Measurements from ENCODE around the gene ENDOV.

Gene ENDOV

DNA sequence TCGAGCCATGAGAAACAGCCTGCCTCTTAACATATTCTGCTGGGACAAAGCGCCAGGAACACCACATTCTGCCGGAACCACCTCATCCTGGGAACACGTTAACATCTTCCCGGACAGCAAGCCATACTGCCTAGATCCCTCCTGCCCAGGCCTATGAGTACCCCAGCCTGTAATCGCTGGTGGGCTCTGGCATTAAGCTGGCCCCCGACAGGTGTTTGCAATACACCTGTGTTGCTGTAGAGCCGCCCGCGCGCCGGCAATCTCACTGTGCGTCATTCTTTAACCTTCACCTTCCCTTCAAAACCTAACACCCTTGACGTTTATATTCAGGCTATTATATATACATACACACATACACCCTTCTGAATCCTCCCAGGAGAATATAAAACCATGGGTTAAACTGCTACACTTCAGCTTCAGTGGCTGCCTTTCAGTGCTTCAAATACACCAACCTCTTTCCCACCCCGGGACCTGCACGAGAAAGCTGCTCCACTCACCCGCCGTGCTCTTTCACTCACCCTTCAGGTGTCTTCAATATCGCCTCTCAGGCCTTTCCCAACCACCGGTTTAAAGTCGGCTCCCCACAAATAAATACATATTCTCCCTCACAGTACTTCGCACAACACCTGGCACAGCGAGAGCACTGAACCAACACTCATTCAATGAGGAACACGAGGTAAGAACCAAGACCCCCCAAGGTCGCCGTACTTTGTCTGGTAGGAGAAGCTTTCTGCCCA lies 1.0 kb upstream of the ENDOV start:
- ATAC-seq (replicated peaks), result no peak
- Mint-ChIP-seq H3K4me1 (ENCODE audit: low read depth in 2 of 2) (peaks cover 19 to 32% of the 10 kb centered on the region in 2 donors), H3K4me3 (peak overlapping the region; percentile 85 to 90), H3K36me3 (ENCODE audit: insufficient read depth) (peaks cover 23% of the 10 kb centered on the region), H3K27ac (peak overlapping the region; percentile 94), H3K27me3 (peaks cover 19 to 20% of the 10 kb centered on the region in 2 donors), H3K9me3 (no peaks in the 10 kb centered on the region)
- no peak for DNase-seq

DNA sequence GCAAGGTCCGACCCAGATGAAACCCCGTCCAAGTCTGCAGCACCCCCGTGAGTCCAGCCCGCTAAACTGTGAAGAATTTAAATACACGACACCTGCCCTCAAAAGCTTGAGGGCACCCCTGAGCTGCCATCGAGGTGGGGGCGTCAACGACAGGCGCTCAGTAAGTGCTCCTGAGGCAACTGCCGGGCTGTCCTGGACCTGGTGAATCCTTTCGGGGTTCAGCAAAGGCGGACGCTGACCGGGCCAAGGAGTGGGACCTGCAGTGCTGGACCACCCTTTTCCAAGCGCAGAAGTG lies 512 bp upstream of the ENDOV start:
- peaks cover 24% of the 10 kb centered on the region for H3K36me3 Mint-ChIP-seq (ENCODE audit: insufficient read depth)
- ATAC-seq (replicated peaks) (peak; percentile 18), DNase-seq (no peak)
- no peaks in the 10 kb centered on the region for H3K9me3 Mint-ChIP-seq
- peaks cover 19 to 32% of the 10 kb centered on the region in 2 donors for H3K4me1 Mint-ChIP-seq (ENCODE audit: low read depth in 2 of 2)
- H3K27me3 Mint-ChIP-seq, result peaks cover 16 to 19% of the 10 kb centered on the region in 2 donors
- H3K27ac Mint-ChIP-seq, result peak overlapping the region; percentile 94
- peak overlapping the region; percentile 85 to 90 for H3K4me3 Mint-ChIP-seq

DNA sequence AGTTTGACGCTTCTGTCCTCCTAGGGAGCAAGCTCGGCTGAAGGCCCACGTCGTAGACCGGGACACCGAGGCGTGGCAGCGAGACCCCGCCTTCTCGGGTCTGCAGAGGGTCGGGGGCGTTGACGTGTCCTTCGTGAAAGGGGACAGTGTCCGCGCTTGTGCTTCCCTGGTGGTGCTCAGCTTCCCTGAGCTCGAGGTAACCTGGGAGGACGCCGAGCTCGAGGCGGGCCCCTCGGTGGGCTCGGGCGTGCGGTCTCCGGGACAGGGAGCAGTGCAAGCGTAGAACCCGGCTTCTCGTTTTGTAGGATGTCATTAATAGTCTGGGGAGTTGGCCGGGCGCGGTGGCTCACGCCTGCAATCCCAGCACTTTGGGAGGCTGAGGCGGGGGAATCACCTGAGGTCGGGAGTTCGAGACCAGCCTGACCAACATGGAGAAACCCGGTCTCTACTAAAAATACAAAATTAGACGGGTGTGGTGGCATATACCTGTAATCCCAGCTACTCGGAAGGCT lies 715 bp downstream of the ENDOV start:
- Mint-ChIP-seq H3K4me3 (peak overlapping the region; percentile 85 to 90), H3K36me3 (ENCODE audit: insufficient read depth) (peaks cover 32% of the 10 kb centered on the region), H3K9me3 (no peaks in the 10 kb centered on the region), H3K27ac (peak overlapping the region; percentile 94), H3K4me1 (ENCODE audit: low read depth in 2 of 2) (peaks cover 19 to 36% of the 10 kb centered on the region in 2 donors), H3K27me3 (peaks cover 16 to 19% of the 10 kb centered on the region in 2 donors)
- ATAC-seq (replicated peaks) (no peak), DNase-seq (no peak)

DNA sequence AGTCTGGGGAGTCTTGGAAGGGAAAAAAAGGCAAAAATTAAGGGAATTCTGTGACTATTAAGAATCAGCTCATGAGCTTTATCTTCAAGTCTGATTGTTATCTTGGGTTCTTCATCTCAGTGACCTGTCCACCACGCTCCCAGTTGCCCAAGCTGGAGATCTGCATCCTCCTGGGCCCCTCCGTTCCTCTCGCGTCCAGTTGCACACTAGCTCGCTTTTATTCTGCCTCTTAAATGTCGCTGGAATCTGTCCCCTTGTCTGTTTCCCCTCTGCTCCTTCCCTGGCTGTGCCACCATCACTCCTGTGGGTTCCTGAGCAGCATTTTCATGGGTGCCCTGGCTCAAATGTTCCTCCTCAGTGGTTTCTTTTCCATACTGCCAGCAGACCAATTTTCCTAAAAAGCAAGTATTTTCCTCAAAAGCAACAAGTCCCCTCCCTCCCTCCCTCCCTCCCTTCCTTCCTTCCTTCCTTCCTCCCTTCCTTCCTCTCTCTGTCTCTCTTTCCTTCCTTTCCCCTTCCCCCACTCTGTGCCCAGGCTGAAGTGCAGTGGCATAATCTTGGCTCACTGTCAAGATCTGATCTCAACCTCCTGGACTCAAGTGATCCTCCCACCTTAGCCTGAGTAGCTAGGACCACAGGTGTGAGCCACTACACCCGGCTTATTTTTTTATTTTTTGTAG lies 1.4 kb downstream of the ENDOV start:
- no peak for DNase-seq
- Mint-ChIP-seq H3K36me3 (ENCODE audit: insufficient read depth) (peaks cover 32% of the 10 kb centered on the region), H3K9me3 (no peaks in the 10 kb centered on the region), H3K27ac (peak overlapping the region; percentile 94), H3K4me3 (peak overlapping the region; percentile 85 to 90), H3K4me1 (ENCODE audit: low read depth in 2 of 2) (peaks cover 19 to 36% of the 10 kb centered on the region in 2 donors), H3K27me3 (peaks cover 16 to 19% of the 10 kb centered on the region in 2 donors)
- no peak for ATAC-seq (replicated peaks)

DNA sequence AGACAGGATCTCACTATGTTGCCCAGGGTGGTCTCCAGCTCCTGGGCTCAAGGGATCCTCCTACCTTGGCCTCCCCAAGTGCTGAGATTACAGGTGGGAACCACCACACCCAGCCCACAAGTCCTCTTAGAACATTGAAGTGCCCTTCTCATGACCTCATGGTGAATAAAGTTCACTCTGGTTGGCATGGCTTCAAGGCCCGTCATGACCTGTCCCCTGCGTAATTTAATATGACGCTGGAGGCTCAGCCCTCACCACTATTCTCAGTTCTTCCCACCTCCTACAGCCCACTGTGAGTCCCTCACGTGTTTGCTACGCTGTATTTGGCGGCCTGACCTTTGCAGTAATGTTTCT lies 1.9 kb downstream of the ENDOV start:
- H3K27me3 Mint-ChIP-seq, result peaks cover 16 to 19% of the 10 kb centered on the region in 2 donors
- ATAC-seq (replicated peaks) (no peak), DNase-seq (no peak)
- H3K27ac Mint-ChIP-seq, result peak overlapping the region; percentile 94
- H3K4me3 Mint-ChIP-seq, result peak overlapping the region; percentile 85 to 90
- peaks cover 32% of the 10 kb centered on the region for H3K36me3 Mint-ChIP-seq (ENCODE audit: insufficient read depth)
- peaks cover 19 to 36% of the 10 kb centered on the region in 2 donors for H3K4me1 Mint-ChIP-seq (ENCODE audit: low read depth in 2 of 2)
- H3K9me3 Mint-ChIP-seq, result no peaks in the 10 kb centered on the region

DNA sequence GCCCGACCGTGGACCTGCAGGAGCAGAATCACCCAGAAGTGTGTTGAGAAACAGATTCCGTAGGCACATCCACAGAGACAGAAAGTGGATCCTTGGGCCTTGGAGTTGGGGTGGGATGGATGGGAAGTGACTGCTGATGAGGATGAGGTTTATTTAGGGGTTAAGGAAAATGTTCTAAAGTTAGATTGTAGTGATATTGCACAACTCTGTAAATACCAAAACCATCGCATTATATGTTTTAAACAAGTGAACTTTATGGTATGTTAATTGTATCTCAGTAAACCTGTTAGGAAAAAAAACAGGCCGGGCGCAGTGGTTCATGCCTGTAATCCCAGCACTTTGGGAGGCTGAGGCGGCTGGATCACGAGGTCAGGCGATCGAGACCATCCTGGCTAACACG lies 3.6 kb downstream of the ENDOV start:
- Mint-ChIP-seq H3K27me3 (peaks cover 9 to 11% of the 10 kb centered on the region in 2 donors), H3K9me3 (no peaks in the 10 kb centered on the region), H3K27ac (no peak overlapping the region), H3K4me1 (ENCODE audit: low read depth in 2 of 2) (peaks cover 22 to 36% of the 10 kb centered on the region in 2 donors), H3K4me3 (no peak overlapping the region), H3K36me3 (ENCODE audit: insufficient read depth) (peaks cover 34% of the 10 kb centered on the region)
- no peak for DNase-seq
- ATAC-seq (replicated peaks), result no peak

DNA sequence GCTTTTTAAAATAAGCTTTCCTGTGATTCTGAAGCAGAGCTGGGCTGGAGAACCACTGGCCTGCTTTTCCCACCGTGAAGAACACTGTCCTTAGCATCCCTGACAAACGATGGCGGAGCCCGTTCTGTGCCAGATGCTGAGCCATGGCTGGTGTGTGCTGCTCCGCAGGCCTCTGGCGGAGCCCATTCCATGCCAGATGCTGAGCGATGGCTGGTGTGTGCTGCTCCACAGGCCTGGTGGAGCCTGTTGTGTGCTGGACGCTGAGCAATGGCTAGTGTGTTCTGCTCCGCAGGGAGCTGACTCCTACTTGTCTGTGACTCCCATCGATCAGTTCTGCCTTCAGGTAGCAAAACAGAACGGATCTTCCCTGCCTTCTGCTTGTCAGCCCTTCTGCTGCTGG lies 4.3 kb downstream of the ENDOV start:
- H3K27me3 Mint-ChIP-seq, result peaks cover 2 to 4% of the 10 kb centered on the region in 2 donors
- no peak overlapping the region for H3K27ac Mint-ChIP-seq
- no peak overlapping the region for H3K4me3 Mint-ChIP-seq
- peaks cover 34% of the 10 kb centered on the region for H3K36me3 Mint-ChIP-seq (ENCODE audit: insufficient read depth)
- ATAC-seq (replicated peaks), result no peak
- no peak for DNase-seq
- H3K4me1 Mint-ChIP-seq (ENCODE audit: low read depth in 2 of 2), result peaks cover 23 to 37% of the 10 kb centered on the region in 2 donors
- no peaks in the 10 kb centered on the region for H3K9me3 Mint-ChIP-seq

DNA sequence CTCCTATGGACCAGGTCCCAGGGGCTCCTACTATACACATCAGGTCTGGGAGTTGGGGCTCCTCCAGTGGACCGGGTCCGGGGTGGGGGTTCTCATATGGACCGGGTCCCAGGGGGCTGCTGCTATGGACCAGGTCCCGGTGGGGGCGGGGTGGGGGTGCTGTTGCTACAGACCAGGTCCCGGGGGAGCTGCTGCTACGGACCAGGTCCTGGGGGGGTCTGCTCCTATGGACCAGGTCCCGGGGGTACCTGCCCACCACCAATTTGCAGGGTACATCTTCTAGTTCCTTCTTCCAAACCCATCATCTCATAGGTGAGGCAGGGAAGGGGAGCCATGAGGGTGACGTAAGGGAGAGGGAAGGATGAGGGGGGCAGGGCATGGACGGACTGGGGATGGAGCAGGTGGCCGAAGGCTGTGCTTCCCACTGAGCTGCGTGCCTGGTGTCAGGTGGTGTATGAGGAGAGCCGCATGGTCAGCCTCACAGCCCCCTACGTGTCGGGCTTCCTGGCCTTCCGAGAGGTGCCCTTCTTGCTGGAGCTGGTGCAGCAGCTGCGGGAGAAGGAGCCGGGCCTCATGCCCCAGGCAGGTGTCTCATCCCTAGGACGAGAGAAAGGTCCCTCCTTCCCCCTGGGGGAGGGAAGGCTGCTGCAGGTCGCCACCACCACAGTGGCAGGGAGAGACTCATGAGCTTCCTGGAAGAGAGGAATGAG lies 6.6 kb downstream of the ENDOV start:
- Mint-ChIP-seq H3K4me3 (no peak overlapping the region), H3K4me1 (ENCODE audit: low read depth in 2 of 2) (peaks cover 11 to 27% of the 10 kb centered on the region in 2 donors), H3K36me3 (ENCODE audit: insufficient read depth) (peaks cover 18% of the 10 kb centered on the region), H3K9me3 (no peaks in the 10 kb centered on the region), H3K27ac (peak overlapping the region in 1 of 2 donors; percentile 38), H3K27me3 (no peaks in the 10 kb centered on the region)
- ATAC-seq (replicated peaks) (no peak), DNase-seq (no peak)

DNA sequence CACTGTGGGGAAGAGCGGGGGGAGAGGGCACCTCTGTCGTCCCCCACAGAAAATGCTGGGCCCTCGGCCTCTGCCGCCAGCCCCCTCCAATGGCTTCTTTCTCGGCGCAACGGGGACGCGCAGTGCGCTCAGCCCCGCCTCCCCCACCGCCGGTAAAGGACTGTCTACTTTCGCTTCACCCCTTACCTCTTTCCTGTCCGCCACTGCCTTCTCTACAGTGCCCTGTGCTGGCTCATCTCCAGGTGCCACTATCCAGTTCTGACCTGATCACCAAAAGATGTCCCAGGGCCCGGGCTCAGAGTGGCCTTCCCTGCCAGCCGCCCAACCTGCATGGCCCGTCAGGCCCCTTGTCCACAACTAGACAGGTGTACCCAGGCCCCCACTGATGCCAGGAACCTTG lies 7.3 kb downstream of the ENDOV start:
- Mint-ChIP-seq H3K4me3 (no peak overlapping the region), H3K36me3 (ENCODE audit: insufficient read depth) (peaks cover 15% of the 10 kb centered on the region), H3K27me3 (no peaks in the 10 kb centered on the region), H3K27ac (no peak overlapping the region), H3K9me3 (no peaks in the 10 kb centered on the region), H3K4me1 (ENCODE audit: low read depth in 2 of 2) (peaks cover 13 to 20% of the 10 kb centered on the region in 2 donors)
- ATAC-seq (replicated peaks), result no peak
- no peak for DNase-seq

DNA sequence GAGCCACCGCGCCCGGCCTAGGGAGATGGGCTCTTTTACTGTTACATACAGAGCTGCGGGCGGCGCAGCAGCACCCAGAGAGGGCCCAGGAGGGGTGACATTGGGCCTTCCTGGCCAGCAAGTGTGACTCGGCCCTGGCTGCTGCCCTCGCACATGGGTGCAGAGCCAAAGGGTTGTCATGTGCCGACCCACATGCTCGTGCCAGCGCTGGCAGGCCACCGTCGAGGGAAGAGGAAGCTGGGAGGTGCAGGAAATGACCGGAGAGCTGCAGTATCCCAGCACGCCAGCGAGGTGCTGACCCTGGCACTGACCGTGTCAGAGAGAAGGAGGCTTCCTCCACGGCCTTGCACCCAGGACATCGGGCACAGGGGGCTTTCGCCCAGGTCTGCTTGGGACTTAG lies 8.0 kb downstream of the ENDOV start:
- Mint-ChIP-seq H3K27ac (no peak overlapping the region), H3K9me3 (no peaks in the 10 kb centered on the region), H3K4me1 (ENCODE audit: low read depth in 2 of 2) (peaks cover 13 to 15% of the 10 kb centered on the region in 2 donors), H3K36me3 (ENCODE audit: insufficient read depth) (peaks cover 15% of the 10 kb centered on the region), H3K4me3 (no peak overlapping the region), H3K27me3 (no peaks in the 10 kb centered on the region)
- DNase-seq (no peak), ATAC-seq (replicated peaks) (no peak)

DNA sequence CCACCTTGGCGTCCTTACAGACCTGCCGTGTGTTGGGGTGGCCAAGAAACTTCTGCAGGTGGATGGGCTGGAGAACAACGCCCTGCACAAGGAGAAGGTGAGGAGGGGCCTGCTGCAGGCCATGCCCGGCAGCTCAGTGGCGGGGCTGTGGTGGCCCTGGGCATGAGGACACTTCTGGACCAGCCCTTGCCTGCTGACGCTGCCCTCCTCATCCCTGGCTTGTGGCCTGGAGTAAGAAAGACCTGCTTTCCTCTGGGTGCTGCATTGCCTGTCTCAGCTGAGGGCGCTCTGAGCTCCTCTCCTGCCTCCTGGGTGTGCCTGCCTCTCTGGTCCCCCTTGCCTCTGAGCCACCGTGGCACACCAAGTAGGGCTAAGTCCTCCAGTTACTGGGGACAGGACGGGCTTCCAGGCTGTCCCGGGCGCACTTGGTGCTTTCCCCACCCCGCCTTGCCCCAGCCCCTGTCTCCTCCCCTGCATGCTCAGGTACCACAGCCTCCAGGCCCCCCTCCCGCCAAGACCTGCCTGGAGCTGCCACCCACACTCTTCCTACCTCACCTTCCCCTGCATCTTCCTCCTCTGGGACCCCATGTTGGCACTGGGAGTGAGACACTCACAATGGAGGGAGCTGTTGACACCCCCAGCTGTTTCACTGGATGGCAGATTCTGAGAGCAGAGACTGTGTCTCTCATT lies 8.7 kb downstream of the ENDOV start:
- ATAC-seq (replicated peaks) (no peak), DNase-seq (no peak)
- Mint-ChIP-seq H3K36me3 (ENCODE audit: insufficient read depth) (peaks cover 15% of the 10 kb centered on the region), H3K4me1 (ENCODE audit: low read depth in 2 of 2) (peaks cover 9 to 13% of the 10 kb centered on the region in 2 donors), H3K27me3 (no peaks in the 10 kb centered on the region), H3K27ac (peak overlapping the region in 1 of 2 donors; percentile 86), H3K4me3 (peak overlapping the region in 1 of 2 donors; percentile 31), H3K9me3 (no peaks in the 10 kb centered on the region)

DNA sequence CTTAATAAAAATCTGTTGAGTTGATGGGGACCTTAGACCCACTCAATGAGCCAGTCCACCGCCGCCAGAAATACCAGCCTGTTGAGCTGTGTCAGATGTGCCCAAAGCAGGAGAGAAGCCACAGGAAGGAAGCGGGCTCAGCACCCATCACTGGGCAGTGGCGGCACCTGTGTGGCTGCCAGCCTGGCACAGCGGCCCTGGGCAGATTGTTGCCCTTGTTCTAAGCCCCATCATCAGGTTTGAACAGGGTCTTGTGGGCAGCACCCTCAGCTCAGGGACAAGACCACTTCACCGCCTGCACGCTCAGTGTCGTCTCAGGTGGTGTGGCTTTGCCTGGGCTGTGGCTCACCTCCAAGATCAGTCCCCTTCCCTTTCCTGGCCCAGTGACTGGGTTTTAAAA lies 9.3 kb downstream of the ENDOV start:
- ATAC-seq (replicated peaks), result peak; percentile 23
- Mint-ChIP-seq H3K27ac (peak overlapping the region in 1 of 2 donors; percentile 86), H3K9me3 (no peaks in the 10 kb centered on the region), H3K4me3 (peak overlapping the region in 1 of 2 donors; percentile 31), H3K27me3 (no peaks in the 10 kb centered on the region), H3K36me3 (ENCODE audit: insufficient read depth) (peaks cover 15% of the 10 kb centered on the region), H3K4me1 (ENCODE audit: low read depth in 2 of 2) (peaks cover 9 to 13% of the 10 kb centered on the region in 2 donors)
- no peak for DNase-seq
